Neural progenitor cell (in vitro differentiated cells): ENCODE data around the gene B3GNT4. TPM values are rescaled to one million over a fixed set of nuclear protein-coding genes. Genes with fewer than 3 reads are reported as not detected.

Source experiments
- DNase-seq: peaks from one replicate; pipeline ENCODE4 v3.0.0-alpha.2; 2016; ENCODE audit warnings: low spot score
- H2AFZ ChIP-seq: fragments of 200-600 bp; sonication (generic); replicated peaks from 2 replicates; pipeline ENCODE4 v1.6.1; 2016; ENCODE audit warnings: antibody characterized with exemption
- H3F3A ChIP-seq: fragments of 200-600 bp; sonication (generic); 2 replicates; pipeline ENCODE4 v1.6.1; 2016; ENCODE audit warnings: antibody characterized with exemption, low read depth
- H3K27ac ChIP-seq: fragments of 200-600 bp; sonication (generic); 2 replicates; pipeline ENCODE4 v1.5.1; 2016; ENCODE audit warnings: mild to moderate bottlenecking
- H3K27me3 ChIP-seq: fragments of 200-600 bp; sonication (generic); 2 replicates; pipeline ENCODE4 v1.6.1; 2016; ENCODE audit warnings: mild to moderate bottlenecking, moderate library complexity
- H3K36me3 ChIP-seq: fragments of 200-600 bp; sonication (generic); 2 replicates; pipeline ENCODE4 v1.5.1; 2016
- H3K4me1 ChIP-seq: fragments of 200-600 bp; sonication (generic); 2 replicates; pipeline ENCODE4 v1.6.1; 2016; ENCODE audit warnings: mixed run types
- H3K4me2 ChIP-seq: fragments of 200-600 bp; sonication (generic); 2 replicates; pipeline ENCODE4 v1.6.1; 2016
- H3K4me3 ChIP-seq: fragments of 200-600 bp; sonication (generic); 2 replicates; pipeline ENCODE4 v1.5.1; 2016
- H3K79me2 ChIP-seq: fragments of 200-600 bp; sonication (generic); 2 replicates; pipeline ENCODE4 v1.6.1; 2016; ENCODE audit warnings: low read depth
- H3K9ac ChIP-seq: fragments of 200-600 bp; sonication (generic); 2 replicates; pipeline ENCODE4 v1.6.1; 2016
- H3K9me3 ChIP-seq: fragments of 200-600 bp; sonication (generic); 2 replicates; pipeline ENCODE4 v1.5.1; 2016; ENCODE audit warnings: low read depth
- H4K20me1 ChIP-seq: fragments of 200-600 bp; sonication (generic); 2 replicates; pipeline ENCODE4 v1.6.1; 2016; ENCODE audit warnings: low read depth
- H3K27ac Mint-ChIP-seq: 3 replicates; pipeline ENCODE4 v1.8.0; 2021; ENCODE audit warnings: mixed read lengths
- H3K27me3 Mint-ChIP-seq: 2 replicates; pipeline ENCODE4 v1.8.0; 2022; ENCODE audit warnings: low read depth, mild to moderate bottlenecking, inconsistent platforms, moderate library complexity, mixed read lengths; ENCODE audit not compliant: insufficient read depth
- H3K36me3 Mint-ChIP-seq: 3 replicates; pipeline ENCODE4 v1.8.0; 2021; ENCODE audit warnings: mixed read lengths
- H3K4me1 Mint-ChIP-seq: 3 replicates; pipeline ENCODE4 v1.8.0; 2021; ENCODE audit warnings: mixed read lengths
- H3K4me3 Mint-ChIP-seq: 3 replicates; pipeline ENCODE4 v1.8.0; 2021; ENCODE audit warnings: mild to moderate bottlenecking, moderate library complexity, mixed read lengths
- H3K9me3 Mint-ChIP-seq: 3 replicates; pipeline ENCODE4 v1.8.0; 2020; ENCODE audit warnings: mixed read lengths
- CTCF ChIP-seq: fragments of 200-600 bp; sonication (generic); IDR thresholded peaks from 2 replicates; pipeline ENCODE4 v1.5.1; 2017; ENCODE audit warnings: antibody characterized with exemption, mild to moderate bottlenecking
- EZH2 ChIP-seq: fragments of 200-600 bp; sonication (generic); IDR thresholded peaks from 2 replicates; pipeline ENCODE4 v1.6.1; 2017; ENCODE audit warnings: antibody characterized with exemption, mild to moderate bottlenecking, moderate library complexity
- EZH2phosphoT487 ChIP-seq: fragments of 200-600 bp; sonication (generic); IDR thresholded peaks from 2 replicates; pipeline ENCODE4 v1.6.1; 2017; ENCODE audit warnings: antibody characterized with exemption
- total RNA-seq: library from RNA; depleted of rRNA; stranded (reverse); fragments of >200 nt; gene quantifications from 2 replicates; pipeline ENCODE4 v1.2.3, GENCODE V29; 2015; ENCODE audit warnings: low replicate concordance

Gene B3GNT4
- total RNA-seq, 1 donor from 2014 or later = 0.30 TPM

- Mint-ChIP-seq H3K4me3 (no peak overlapping the region), H3K27ac (no peak overlapping the region), H3K9me3 (no peaks in the 10 kb centered on the region), H3K4me1 (no peaks in the 10 kb centered on the region), H3K27me3 (peaks cover 2% of the 10 kb centered on the region), H3K36me3 (peaks cover 9% of the 10 kb centered on the region)
- Histone ChIP-seq H3K4me2 (no peak overlapping the region), H3K4me1 (no peaks in the 10 kb centered on the region), H3K9me3 (no peaks in the 10 kb centered on the region), H4K20me1 (no peaks in the 10 kb centered on the region), H3K27ac (no peak overlapping the region), H3K79me2 (no peaks in the 10 kb centered on the region), H3F3A (no peaks in the 10 kb centered on the region), H3K4me3 (no peak overlapping the region), H3K36me3 (no peaks in the 10 kb centered on the region), H3K27me3 (no peaks in the 10 kb centered on the region), H2AFZ (no peak overlapping the region), H3K9ac (no peak overlapping the region)
- TF ChIP-seq EZH2phosphoT487 = no peak
- no peak for TF ChIP-seq CTCF
- TF ChIP-seq EZH2 = no peak
- no peak for DNase-seq
Measured at GRCh38 chr12:122244565-122245371, 41.3 kb downstream of the B3GNT4 start.

DNA sequence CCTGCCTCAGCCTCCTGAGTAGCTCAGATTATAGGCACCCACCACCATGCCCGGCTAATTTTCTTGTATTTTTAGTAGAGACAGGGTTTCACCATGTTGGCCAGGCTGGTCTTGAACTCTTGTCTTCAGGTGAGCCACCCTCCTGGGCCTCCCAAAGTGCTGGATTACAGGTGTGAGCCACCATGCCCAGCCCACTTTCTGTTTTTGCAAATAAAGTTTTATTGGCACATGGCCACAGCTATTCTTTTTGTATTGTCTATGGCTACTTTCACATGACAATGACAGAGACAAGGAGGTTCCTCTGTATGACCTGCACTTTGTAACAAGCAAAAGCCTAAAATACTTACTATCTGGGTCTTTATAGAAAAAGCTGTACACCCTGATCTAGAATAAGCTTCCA is 42.0 kb downstream of the B3GNT4 start:
- H3K79me2 ChIP-seq = no peaks in the 10 kb centered on the region
- no peak overlapping the region for H3K4me3 ChIP-seq
- H3K9me3 ChIP-seq = no peaks in the 10 kb centered on the region
- H2AFZ ChIP-seq = no peak overlapping the region
- no peaks in the 10 kb centered on the region for H3K36me3 ChIP-seq
- Mint-ChIP-seq H3K4me1 (no peaks in the 10 kb centered on the region), H3K9me3 (no peaks in the 10 kb centered on the region), H3K27ac (no peak overlapping the region), H3K36me3 (peaks cover 8% of the 10 kb centered on the region), H3K27me3 (peaks cover 2% of the 10 kb centered on the region), H3K4me3 (no peak overlapping the region)
- no peak overlapping the region for H3K9ac ChIP-seq
- H3K27ac ChIP-seq = no peak overlapping the region
- H3K27me3 ChIP-seq = no peaks in the 10 kb centered on the region
- no peaks in the 10 kb centered on the region for H4K20me1 ChIP-seq
- no peaks in the 10 kb centered on the region for H3K4me1 ChIP-seq
- no peak for DNase-seq
- no peak for TF ChIP-seq EZH2
- no peak for TF ChIP-seq EZH2phosphoT487
- TF ChIP-seq CTCF = no peak
- no peaks in the 10 kb centered on the region for H3F3A ChIP-seq
- no peak overlapping the region for H3K4me2 ChIP-seq

GRCh38 chr12:122250047-122250446 is 46.5 kb downstream of the B3GNT4 start:
- Histone ChIP-seq H3K27ac (no peak overlapping the region), H2AFZ (no peak overlapping the region), H3K9ac (no peak overlapping the region), H3K4me1 (no peaks in the 10 kb centered on the region), H3K36me3 (no peaks in the 10 kb centered on the region), H3K27me3 (no peaks in the 10 kb centered on the region), H3K9me3 (no peaks in the 10 kb centered on the region), H3F3A (no peaks in the 10 kb centered on the region), H3K4me2 (no peak overlapping the region), H3K4me3 (no peak overlapping the region), H4K20me1 (no peaks in the 10 kb centered on the region), H3K79me2 (no peaks in the 10 kb centered on the region)
- DNase-seq = no peak
- Mint-ChIP-seq H3K27me3 (peaks cover 3% of the 10 kb centered on the region), H3K9me3 (no peaks in the 10 kb centered on the region), H3K4me1 (no peaks in the 10 kb centered on the region), H3K4me3 (no peak overlapping the region), H3K27ac (no peak overlapping the region), H3K36me3 (peaks cover 4% of the 10 kb centered on the region)
- TF ChIP-seq EZH2 = no peak
- TF ChIP-seq CTCF = no peak
- TF ChIP-seq EZH2phosphoT487 = no peak
